Measurements from ENCODE around the gene HNRNPA1L2. TPM values are rescaled to one million over a fixed set of nuclear protein-coding genes. Genes with fewer than 3 reads are reported as not detected.
"Not testable (repeated sequence)": the region's sequence is repeated elsewhere in the genome, so short reads cannot be mapped to it uniquely, and the experiment has no call there.

Gene HNRNPA1L2
- total RNA-seq, 1 experiment from 2014 or later = 9.1 TPM

GRCh38 chr13:52600666-52601065 lies 41.6 kb upstream of the HNRNPA1L2 start:
- no peak for DNase-seq
- ChIA-PET POLR2A (no interaction called here), CTCF (interaction anchor here (1.4 kb wide), 1 partner anchor 52 kb away, joined by 6 read pairs; the partner anchor contains the start of gene SUGT1)
- no peaks in the 10 kb centered on the region for H3K27me3 Mint-ChIP-seq (ENCODE audit: insufficient read depth, unreplicated experiment)
- H3K36me3 Mint-ChIP-seq (ENCODE audit: insufficient read depth, unreplicated experiment) = peaks cover 5% of the 10 kb centered on the region
- H3K4me1 ChIP-seq = no peaks in the 10 kb centered on the region
- H3K36me3 ChIP-seq (ENCODE audit: control insufficient read depth, insufficient read depth, low read length) = no peaks in the 10 kb centered on the region
- H3K9me3 Mint-ChIP-seq (ENCODE audit: unreplicated experiment) = no peaks in the 10 kb centered on the region
- H3K9me3 ChIP-seq = no peaks in the 10 kb centered on the region
- peak overlapping the region; percentile 87 for H3K4me3 ChIP-seq (ENCODE audit: low read depth, low read length)
- H3K4me3 Mint-ChIP-seq (ENCODE audit: unreplicated experiment) = peak overlapping the region; percentile 80
- intact Hi-C loops (cut with micrococcal nuclease; ENCODE audit: unreplicated experiment) = no loop called here
- H3K27me3 ChIP-seq (replicated peaks; ENCODE audit: control insufficient read depth, insufficient read depth, low read length) = no peaks in the 10 kb centered on the region
- TF ChIP-seq CTCF (IDR thresholded peaks at IDR 0.05; ENCODE audit: insufficient read depth in 1 of 2, low read depth in 1 of 2, low read length in 1 of 2, severe bottlenecking in 1 of 2, unreplicated experiment in 1 of 2) = no peak
- BruUV-seq (replicated peaks) = no TSS peak
- H3K4me1 Mint-ChIP-seq (ENCODE audit: low read depth, unreplicated experiment) = peaks cover 7% of the 10 kb centered on the region
- H3K27ac Mint-ChIP-seq (ENCODE audit: unreplicated experiment) = no peak overlapping the region

GRCh38 chr13:52603316-52603715 lies 38.9 kb upstream of the HNRNPA1L2 start:
- BruUV-seq (replicated peaks); H3K27ac Mint-ChIP-seq (ENCODE audit: unreplicated experiment); POLR2A ChIA-PET; H3K27me3 Mint-ChIP-seq (ENCODE audit: insufficient read depth, unreplicated experiment); CTCF ChIA-PET; H3K9me3 Mint-ChIP-seq (ENCODE audit: unreplicated experiment); H3K9me3 ChIP-seq; H3K36me3 ChIP-seq (ENCODE audit: control insufficient read depth, insufficient read depth, low read length); DNase-seq; H3K27me3 ChIP-seq (replicated peaks; ENCODE audit: control insufficient read depth, insufficient read depth, low read length); H3K4me3 Mint-ChIP-seq (ENCODE audit: unreplicated experiment); H3K36me3 Mint-ChIP-seq (ENCODE audit: insufficient read depth, unreplicated experiment); H3K4me1 ChIP-seq; intact Hi-C loops (cut with micrococcal nuclease; ENCODE audit: unreplicated experiment); H3K4me3 ChIP-seq (ENCODE audit: low read depth, low read length): not testable (repeated sequence)
- peaks cover 13% of the 10 kb centered on the region for H3K4me1 Mint-ChIP-seq (ENCODE audit: low read depth, unreplicated experiment)

GRCh38 chr13:52606126-52606525 lies 36.1 kb upstream of the HNRNPA1L2 start:
- H3K4me1 ChIP-seq; H3K27me3 ChIP-seq (replicated peaks; ENCODE audit: control insufficient read depth, insufficient read depth, low read length); H3K4me3 Mint-ChIP-seq (ENCODE audit: unreplicated experiment); H3K36me3 Mint-ChIP-seq (ENCODE audit: insufficient read depth, unreplicated experiment); POLR2A ChIA-PET; H3K4me3 ChIP-seq (ENCODE audit: low read depth, low read length); H3K36me3 ChIP-seq (ENCODE audit: control insufficient read depth, insufficient read depth, low read length); H3K9me3 ChIP-seq; H3K27me3 Mint-ChIP-seq (ENCODE audit: insufficient read depth, unreplicated experiment); intact Hi-C loops (cut with micrococcal nuclease; ENCODE audit: unreplicated experiment); H3K27ac Mint-ChIP-seq (ENCODE audit: unreplicated experiment); BruUV-seq (replicated peaks); DNase-seq; H3K9me3 Mint-ChIP-seq (ENCODE audit: unreplicated experiment): not testable (repeated sequence)
- CTCF ChIA-PET = interaction anchor here (1.0 kb wide), 1 partner anchor 362 kb away, joined by 4 read pairs; no protein-coding TSS in a partner anchor
- H3K4me1 Mint-ChIP-seq (ENCODE audit: low read depth, unreplicated experiment) = peaks cover 25% of the 10 kb centered on the region

GRCh38 chr13:52606795-52607194 lies 35.4 kb upstream of the HNRNPA1L2 start:
- H3K4me1 ChIP-seq; H3K9me3 Mint-ChIP-seq (ENCODE audit: unreplicated experiment); H3K36me3 Mint-ChIP-seq (ENCODE audit: insufficient read depth, unreplicated experiment); H3K4me3 ChIP-seq (ENCODE audit: low read depth, low read length); DNase-seq; H3K9me3 ChIP-seq; intact Hi-C loops (cut with micrococcal nuclease; ENCODE audit: unreplicated experiment); H3K27me3 Mint-ChIP-seq (ENCODE audit: insufficient read depth, unreplicated experiment); H3K4me3 Mint-ChIP-seq (ENCODE audit: unreplicated experiment); H3K27me3 ChIP-seq (replicated peaks; ENCODE audit: control insufficient read depth, insufficient read depth, low read length); BruUV-seq (replicated peaks); H3K36me3 ChIP-seq (ENCODE audit: control insufficient read depth, insufficient read depth, low read length); POLR2A ChIA-PET; H3K27ac Mint-ChIP-seq (ENCODE audit: unreplicated experiment): not testable (repeated sequence)
- H3K4me1 Mint-ChIP-seq (ENCODE audit: low read depth, unreplicated experiment) = peaks cover 25% of the 10 kb centered on the region
- CTCF ChIA-PET = interaction anchor here (1.0 kb wide), 1 partner anchor 361 kb away, joined by 4 read pairs; no protein-coding TSS in a partner anchor

GRCh38 chr13:52608184-52608583 lies 34.0 kb upstream of the HNRNPA1L2 start:
- H3K36me3 ChIP-seq (ENCODE audit: control insufficient read depth, insufficient read depth, low read length); H3K36me3 Mint-ChIP-seq (ENCODE audit: insufficient read depth, unreplicated experiment); H3K4me1 ChIP-seq; H3K9me3 ChIP-seq; DNase-seq; BruUV-seq (replicated peaks); H3K9me3 Mint-ChIP-seq (ENCODE audit: unreplicated experiment); H3K27me3 ChIP-seq (replicated peaks; ENCODE audit: control insufficient read depth, insufficient read depth, low read length); POLR2A ChIA-PET; H3K4me3 Mint-ChIP-seq (ENCODE audit: unreplicated experiment); H3K27ac Mint-ChIP-seq (ENCODE audit: unreplicated experiment); H3K27me3 Mint-ChIP-seq (ENCODE audit: insufficient read depth, unreplicated experiment); H3K4me3 ChIP-seq (ENCODE audit: low read depth, low read length): not testable (repeated sequence)
- CTCF ChIA-PET = interaction anchor here (0.8 to 1.7 kb wide), 2 partner anchors 201 to 360 kb away, joined by 4 to 7 read pairs; no protein-coding TSS in a partner anchor
- peaks cover 19% of the 10 kb centered on the region for H3K4me1 Mint-ChIP-seq (ENCODE audit: low read depth, unreplicated experiment)
- intact Hi-C loops (cut with micrococcal nuclease; ENCODE audit: unreplicated experiment) = loop anchor here (2.0 kb wide), 1 partner anchor 45 kb away; the partner anchor contains the start of gene SUGT1
